ENCODE measurements around the gene LST1. TPM values are rescaled to one million over a fixed set of nuclear protein-coding genes. Genes with fewer than 3 reads are reported as not detected.
A peak's percentile ranks its signal among the peaks of the same experiment; 100 is the strongest.

Gene LST1
- total RNA-seq, 4 donors from 2014 or later = 3.7 to 72.9 (median 6.7) TPM

- TF ChIP-seq POLR2A (IDR thresholded peaks at IDR 0.05) = peak in 1 of 2 donors; percentile 37
- no peak for TF ChIP-seq CTCF (IDR thresholded peaks at IDR 0.05)
- no peak for TF ChIP-seq POLR2AphosphoS5 (IDR thresholded peaks at IDR 0.05)
- TF ChIP-seq EP300 (IDR thresholded peaks at IDR 0.05) = no peak
- Histone ChIP-seq H3K36me3 (no peaks in the 10 kb centered on the region), H3K27ac (no peak within 1 kb of the TSS), H3K27me3 (peaks cover 3% of the 10 kb centered on the region), H3K4me3 (peak within 1 kb of the TSS; percentile 39), H3K9me3 (no peaks in the 10 kb centered on the region), H3K4me1 (peaks cover 7% of the 10 kb centered on the region)
- no peak for DNase-seq (ENCODE audit: low spot score in 2 of 2)
- WGBS = 17% methylated on average over 19 of the region's 19 CpGs
Measured at GRCh38 chr6:31575335-31575901, 10.7 kb upstream of the LST1 start, which contains the start of gene TNF. Gene TNF (plus strand): TSS chr6:31575565. CDS start chr6:31575742, 177 bp downstream.

GRCh38 chr6:31575952-31576685, 10.0 kb upstream of the LST1 start:
- H3K4me3 ChIP-seq = peak overlapping the region; percentile 39
- TF ChIP-seq POLR2AphosphoS5 (IDR thresholded peaks at IDR 0.05) = no peak
- TF ChIP-seq CTCF (IDR thresholded peaks at IDR 0.05) = no peak
- no peak for TF ChIP-seq EP300 (IDR thresholded peaks at IDR 0.05)
- TF ChIP-seq POLR2A (IDR thresholded peaks at IDR 0.05) = no peak
- DNase-seq (ENCODE audit: low spot score in 2 of 2) = no peak
- H3K36me3 ChIP-seq = no peaks in the 10 kb centered on the region
- H3K27ac ChIP-seq = no peak overlapping the region
- H3K27me3 ChIP-seq = peaks cover 3% of the 10 kb centered on the region
- H3K9me3 ChIP-seq = no peaks in the 10 kb centered on the region
- WGBS = 46% methylated on average over 8 of the region's 8 CpGs
- H3K4me1 ChIP-seq = peaks cover 8% of the 10 kb centered on the region

GRCh38 chr6:31576897-31577578, 9.0 kb upstream of the LST1 start:
- H3K36me3 ChIP-seq = no peaks in the 10 kb centered on the region
- no peaks in the 10 kb centered on the region for H3K9me3 ChIP-seq
- H3K4me1 ChIP-seq = peaks cover 17% of the 10 kb centered on the region
- no peak for DNase-seq (ENCODE audit: low spot score in 2 of 2)
- no peak overlapping the region for H3K4me3 ChIP-seq
- whole genome bisulfite sequencing = 76% methylated on average over 19 of the region's 19 CpGs
- H3K27me3 ChIP-seq = peaks cover 3% of the 10 kb centered on the region
- TF ChIP-seq CTCF (IDR thresholded peaks at IDR 0.05) (no peak), POLR2AphosphoS5 (IDR thresholded peaks at IDR 0.05) (no peak), EP300 (IDR thresholded peaks at IDR 0.05) (no peak), POLR2A (IDR thresholded peaks at IDR 0.05) (no peak)
- no peak overlapping the region for H3K27ac ChIP-seq

GRCh38 chr6:31577579-31577966, 8.5 kb upstream of the LST1 start:
- H3K4me1 ChIP-seq = peaks cover 17% of the 10 kb centered on the region
- H3K9me3 ChIP-seq = no peaks in the 10 kb centered on the region
- TF ChIP-seq EP300 (IDR thresholded peaks at IDR 0.05) = no peak
- no peak for TF ChIP-seq POLR2AphosphoS5 (IDR thresholded peaks at IDR 0.05)
- TF ChIP-seq POLR2A (IDR thresholded peaks at IDR 0.05) = no peak
- no peak for TF ChIP-seq CTCF (IDR thresholded peaks at IDR 0.05)
- no peak overlapping the region for H3K4me3 ChIP-seq
- no peak for DNase-seq (ENCODE audit: low spot score in 2 of 2)
- H3K27me3 ChIP-seq = no peaks in the 10 kb centered on the region
- H3K36me3 ChIP-seq = no peaks in the 10 kb centered on the region
- WGBS = 78% methylated on average over 3 of the region's 3 CpGs
- no peak overlapping the region for H3K27ac ChIP-seq

All from suprapubic skin (tissue), 4 donors.